SK-N-SH treated with all-trans-retinoic acid at 6 μM for 48 hours (cell line): Measurements from ENCODE around the gene GNL2.
"Not testable (repeated sequence)": the region's sequence is repeated elsewhere in the genome, so short reads cannot be mapped to it uniquely, and the experiment has no call there.

ENCODE experiments used
- ARNTL ChIP-seq: fragments of 450-650 bp; formaldehyde crosslinking; IDR thresholded peaks from 2 replicates; pipeline ENCODE4 v1.5.0; 2020; ENCODE audit warnings: low read depth, mild to moderate bottlenecking, moderate library complexity, borderline replicate concordance
- CSDC2 ChIP-seq: fragments of 250-450 bp; sonication (Bioruptor Pico); IDR thresholded peaks from 2 replicates; pipeline ENCODE4 v1.5.0; 2020; ENCODE audit warnings: mild to moderate bottlenecking, moderate library complexity
- CSRNP3 ChIP-seq: fragments of 250-450 bp; sonication (Bioruptor Pico); IDR thresholded peaks from 2 replicates; pipeline ENCODE4 v1.5.1; 2021; ENCODE audit warnings: mild to moderate bottlenecking, moderate library complexity
- GLIS3 ChIP-seq: fragments of 250-450 bp; sonication (Bioruptor Pico); IDR thresholded peaks from 2 replicates; pipeline ENCODE4 v1.5.0; 2020; ENCODE audit warnings: mild to moderate bottlenecking, moderate library complexity
- ISL1 ChIP-seq: fragments of 250-450 bp; sonication (Bioruptor Pico); IDR thresholded peaks from 2 replicates; pipeline ENCODE4 v2.1.2; 2022; ENCODE audit warnings: mild to moderate bottlenecking, moderate library complexity
- OSR1 ChIP-seq: fragments of 250-450 bp; sonication (Bioruptor Pico); IDR thresholded peaks from 2 replicates; pipeline ENCODE4 v1.8.0; 2022; ENCODE audit warnings: moderate library complexity, mild to moderate bottlenecking, inconsistent platforms
- PATZ1 ChIP-seq: fragments of 250-450 bp; sonication (Bioruptor Pico); IDR thresholded peaks from 2 replicates; pipeline ENCODE4 v1.8.0; 2020; ENCODE audit warnings: mild to moderate bottlenecking, moderate library complexity, borderline replicate concordance
- RARB ChIP-seq: fragments of 250-450 bp; sonication (Bioruptor Pico); IDR thresholded peaks from 2 replicates; pipeline ENCODE4 v1.8.0; 2021; ENCODE audit warnings: mild to moderate bottlenecking, moderate library complexity
- TCF4 ChIP-seq: fragments of 250-450 bp; sonication (Bioruptor Pico); IDR thresholded peaks from 2 replicates; pipeline ENCODE4 v1.8.0; 2021; ENCODE audit warnings: mild to moderate bottlenecking, moderate library complexity, borderline replicate concordance
- ZFP30 ChIP-seq: fragments of 450-650 bp; formaldehyde crosslinking; IDR thresholded peaks from 2 replicates; pipeline ENCODE4 v1.5.0; 2022; ENCODE audit warnings: mild to moderate bottlenecking, moderate library complexity
- ZNF565 ChIP-seq: fragments of 450-650 bp; formaldehyde crosslinking; conservative IDR thresholded peaks from 2 replicates; pipeline ENCODE4 v1.5.0; 2020; ENCODE audit warnings: low read depth, mild to moderate bottlenecking, moderate library complexity
- ZNF70 ChIP-seq: fragments of 450-650 bp; formaldehyde crosslinking; IDR thresholded peaks from 2 replicates; pipeline ENCODE4 v1.5.0; 2020; ENCODE audit warnings: mild to moderate bottlenecking, moderate library complexity

- not testable (repeated sequence) for TF ChIP-seq PATZ1 (CRISPR knock-in tag); CSDC2 (CRISPR knock-in tag); ARNTL (CRISPR knock-in tag); TCF4; CSRNP3; ZNF70 (CRISPR knock-in tag); RARB (CRISPR knock-in tag); OSR1; ZFP30 (CRISPR knock-in tag); ZNF565 (CRISPR knock-in tag); GLIS3 (CRISPR knock-in tag); ISL1 (CRISPR knock-in tag)
Measured at GRCh38 chr1:37518929-37519328, 76.8 kb downstream of the GNL2 start.
